K562 (cell line): ENCODE measurements around the gene HTRA3. TPM values are rescaled to one million over a fixed set of nuclear protein-coding genes. Genes with fewer than 3 reads are reported as not detected.

Experiments used
- ATAC-seq: fragments of 200-7000 bp; cut with Tn5 transposase; 3 replicates; pipeline ENCODE4 v1.9.1; 2020; ENCODE audit warnings: moderate library complexity
- BruUV-seq: library from RNA; stranded (reverse); fragments of 400-500 nt; replicated peaks from 2 replicates; lab custom pipeline; 2021; lab: Mats Ljungman, UMichigan
- CTCF ChIA-PET: fragments of 300-600 bp; formaldehyde crosslinking; extraction: SDS; loops from one replicate; lab custom pipeline; 2021; ENCODE audit warnings: low intra/inter-chr PET ratio; lab: Yijun Ruan, JAX
- POLR2A ChIA-PET: fragments of 300-600, 350-650 bp; sonication (Branson Sonifier 250); formaldehyde crosslinking; extraction: SDS; loops from one replicate; lab custom pipeline; 2021; ENCODE audit warnings: antibody characterized with exemption, inconsistent platforms; lab: Yijun Ruan, JAX
- DNase-seq, 4 experiments: peaks; one replicate each; pipeline versions ENCODE4 v3.0.0 to v3.0.0-alpha.2; 2011 to 2018; ENCODE audit warnings: low spot score in 3 of 4, mixed read lengths in 3 of 4; ENCODE audit errors: extremely low read depth in 1 of 4
- FAIRE-seq: peaks from 2 replicates; lab custom pipeline; 2011; peaks lifted over from hg19 to GRCh38; lab: Jason Lieb, UNC
- H2AFZ ChIP-seq: 2 replicates; pipeline ENCODE4 v1.6.0; 2011; ENCODE audit warnings: low read depth, low read length, control low read depth, inconsistent platforms
- H3K27ac ChIP-seq: fragments of 200-600 bp; 3 replicates; pipeline ENCODE4 v1.8.0; 2011; ENCODE audit warnings: low read depth, mild to moderate bottlenecking, control low read depth, inconsistent platforms, low read length, moderate library complexity, mixed read lengths; ENCODE audit errors: extremely low read depth
- H3K27me3 ChIP-seq, 2 experiments: fragments of 300-600 bp in 1 of 2; 2 replicates in 1 of 2; 3 replicates in 1 of 2; pipeline versions ENCODE4 v1.6.0 to v1.8.0; 2011; ENCODE audit warnings: inconsistent platforms in 2 of 2, low read length in 2 of 2, mild to moderate bottlenecking in 1 of 2, mixed read lengths in 1 of 2, moderate library complexity in 1 of 2; ENCODE audit not compliant: control insufficient read depth in 2 of 2, insufficient read depth in 2 of 2
- H3K36me3 ChIP-seq: fragments of 300-600 bp; 3 replicates; pipeline ENCODE4 v1.8.0; 2011; ENCODE audit warnings: mild to moderate bottlenecking, low read length, inconsistent platforms; ENCODE audit not compliant: control insufficient read depth, insufficient read depth
- H3K4me1 ChIP-seq, 2 experiments: fragments of 200-600 bp in 1 of 2; replicated peaks in 1 of 2; 2 replicates in 1 of 2; 3 replicates in 1 of 2; pipeline versions ENCODE4 v1.5.1 to v1.8.0; 2011; ENCODE audit warnings: inconsistent platforms in 2 of 2, low read length in 2 of 2, mild to moderate bottlenecking in 1 of 2, mixed read lengths in 1 of 2, moderate library complexity in 1 of 2; ENCODE audit not compliant: control insufficient read depth in 2 of 2, insufficient read depth in 2 of 2
- H3K4me2 ChIP-seq: 2 replicates; pipeline ENCODE4 v1.6.1; 2011; ENCODE audit warnings: low read length, control low read depth, inconsistent platforms, mixed read lengths; ENCODE audit not compliant: insufficient read depth
- H3K4me3 ChIP-seq: fragments of 200-600 bp; sonication (generic), shearing (Covaris generic); 2 replicates; pipeline ENCODE4 v1.5.1; 2016; ENCODE audit warnings: control low read depth, inconsistent platforms
- H3K79me2 ChIP-seq: fragments of 200-600 bp; 3 replicates; pipeline ENCODE4 v1.8.0; 2011; ENCODE audit warnings: low read length, inconsistent platforms; ENCODE audit not compliant: control insufficient read depth, insufficient read depth
- H3K9ac ChIP-seq, 2 experiments: 2 replicates each; pipeline versions ENCODE4 v1.6.0 to v1.6.1; 2011; ENCODE audit warnings: low read depth in 2 of 2, low read length in 2 of 2, control low read depth in 1 of 2, inconsistent platforms in 1 of 2, mild to moderate bottlenecking in 1 of 2, mixed read lengths in 1 of 2; ENCODE audit not compliant: insufficient read depth in 1 of 2
- H3K9me1 ChIP-seq: one replicate; pipeline ENCODE4 v1.6.0; 2011; ENCODE audit warnings: inconsistent platforms, mild to moderate bottlenecking, low read length, moderate library complexity; ENCODE audit not compliant: control insufficient read depth, insufficient read depth
- H3K9me3 ChIP-seq: replicated peaks from 2 replicates; pipeline ENCODE4 v1.5.1; 2011; ENCODE audit warnings: low read depth, low read length, inconsistent platforms; ENCODE audit not compliant: control insufficient read depth, insufficient read depth
- H4K20me1 ChIP-seq: replicated peaks from 2 replicates; pipeline ENCODE4 v1.6.1; 2011; ENCODE audit warnings: low read length, inconsistent platforms, mixed read lengths; ENCODE audit not compliant: control insufficient read depth, insufficient read depth
- TCF3 ChIP-seq: sonication (generic); formaldehyde crosslinking; IDR thresholded peaks from 2 replicates; pipeline ENCODE4 v1.4.0; 2020; ENCODE audit warnings: mild to moderate bottlenecking, missing genetic modification reagents
- TCFL5 ChIP-seq: fragments of 250-450 bp; sonication (Bioruptor Pico); conservative IDR thresholded peaks from 2 replicates; pipeline ENCODE4 v1.6.1; 2021; ENCODE audit warnings: mild to moderate bottlenecking, moderate library complexity, matching md5 sums
- WGBS: fragments of 100-300 bp; shearing (Covaris generic); methylation state at CpG from one replicate; pipeline ENCODE4 v1.1.6; 2016; ENCODE audit warnings: low coverage, mixed read lengths; ENCODE audit not compliant: insufficient coverage; ENCODE audit errors: missing lambda C conversion rate; 5-methylcytosine and 5-hydroxymethylcytosine counted together
- in situ Hi-C: fragments of 300-500 bp; cut with MboI; formaldehyde crosslinking; loops from 4 replicates; pipeline ENCODE4 v1.15.0; 2018; ENCODE audit warnings: inconsistent platforms, mixed read lengths
- intact Hi-C: fragments of 100-400 bp; cut with micrococcal nuclease; formaldehyde crosslinking; loops from 2 replicates; pipeline ENCODE4 v1.14.2; 2022
- polyA plus RNA-seq, 8 experiments: library from polyadenylated mRNA; depleted of rRNA in 4 of 8; stranded (reverse) in 5 of 8; unstranded in 3 of 8; fragments of >200 nt; fragmentation: Nextera tagmentation in 2 of 8; fragmentation: Illumina TruSeq in 1 of 8; extraction: Ambion mirVana in 2 of 8; extraction: Trizol in 1 of 8; gene quantifications; 2 replicates each; pipeline versions ENCODE4 v1.2.1 to v1.2.3, GENCODE V29; 2011 to 2014; ENCODE audit warnings: inconsistent platforms in 1 of 8, missing spikeins in 1 of 8
- total RNA-seq, 7 experiments: library from RNA; depleted of rRNA in 6 of 7; stranded (reverse); fragments of >200 nt in 6 of 7; fragmentation: Illumina TruSeq in 2 of 7; extraction: Trizol in 2 of 7; gene quantifications; 2 replicates each; pipeline versions ENCODE4 v1.2.1 to v1.2.3, GENCODE V29; 2011 to 2021; ENCODE audit warnings: low replicate concordance in 1 of 7
- TF ChIP-seq, protein P1 (sequence below): fragments of 450-650 bp; IDR thresholded peaks from 2 replicates; pipeline ENCODE4 v1.6.1; 2016

Gene HTRA3
- total and polyA plus RNA-seq, 9 of the 15 experiments (the other 6 are each of a cell fraction or from before 2014, with no cell fraction given), result 0.04 TPM; not detected in 8

DNA sequence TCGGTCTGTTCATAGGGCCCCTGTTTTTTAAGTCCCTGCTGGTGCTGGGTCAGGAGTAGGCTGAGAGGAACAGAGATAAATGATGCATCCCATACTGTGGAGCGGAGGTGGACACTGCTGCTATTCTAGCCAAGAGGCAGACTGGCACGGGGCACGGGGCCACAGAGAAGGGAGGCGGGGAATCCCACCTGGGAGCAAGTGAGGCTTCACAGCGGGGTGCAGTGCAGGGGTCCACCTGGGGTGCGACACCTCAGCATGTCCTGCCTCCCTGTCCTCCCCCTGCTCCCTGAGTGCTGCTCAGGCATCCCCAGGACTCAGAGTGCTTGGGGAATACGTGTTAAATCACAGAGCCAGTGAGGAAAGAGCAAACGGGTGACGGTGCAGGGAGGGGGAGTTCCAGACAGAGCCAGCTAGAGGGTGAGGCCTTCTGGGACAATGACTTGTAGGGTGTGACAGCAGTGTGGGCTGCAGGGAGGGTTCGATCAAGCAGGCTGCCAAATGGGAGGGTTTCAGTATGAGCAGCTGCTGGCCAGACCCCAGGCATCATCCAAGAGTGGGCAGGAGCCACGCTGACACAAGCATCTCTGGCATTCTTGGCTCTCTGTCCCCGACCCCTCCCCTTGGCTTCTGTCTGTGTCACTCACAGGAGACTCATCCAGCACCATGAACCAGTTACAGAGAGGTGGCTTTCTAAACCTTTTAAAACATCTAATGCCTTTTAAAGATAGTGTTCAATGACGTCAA lies 13.7 kb upstream of the HTRA3 start:
- WGBS, result 11% methylated on average over 13 of the region's 14 CpGs
- no peak for DNase-seq
- Histone ChIP-seq H2AFZ (no peak overlapping the region), H3K9me1 (no peaks in the 10 kb centered on the region), H3K9me3 (no peaks in the 10 kb centered on the region), H4K20me1 (no peaks in the 10 kb centered on the region; the same call in 1 of the 2 replicates), H3K27ac (no peak overlapping the region), H3K4me1 (peaks cover 7 to 29% of the 10 kb centered on the region in 2 experiments), H3K4me2 (no peak overlapping the region), H3K4me3 (no peak overlapping the region), H3K9ac (no peak overlapping the region; a peak in 1 of 4 replicates), H3K27me3 (peaks cover 0 to 25% of the 10 kb centered on the region in 2 experiments; a peak in 3 of 5 replicates), H3K79me2 (no peaks in the 10 kb centered on the region), H3K36me3 (no peaks in the 10 kb centered on the region)
- CTCF ChIA-PET, result no interaction called here
- in situ Hi-C loops, result no loop called here
- BruUV-seq, result no TSS peak
- POLR2A ChIA-PET, result interaction anchor here (0.7 kb wide), 1 partner anchor 17 kb away, joined by 3 read pairs; no protein-coding TSS in a partner anchor
- ATAC-seq, result no peak
- TF ChIP-seq TCF3 (CRISPR knock-in tag) (no peak), TCFL5 (no peak)
- TF ChIP-seq, protein P1, sequence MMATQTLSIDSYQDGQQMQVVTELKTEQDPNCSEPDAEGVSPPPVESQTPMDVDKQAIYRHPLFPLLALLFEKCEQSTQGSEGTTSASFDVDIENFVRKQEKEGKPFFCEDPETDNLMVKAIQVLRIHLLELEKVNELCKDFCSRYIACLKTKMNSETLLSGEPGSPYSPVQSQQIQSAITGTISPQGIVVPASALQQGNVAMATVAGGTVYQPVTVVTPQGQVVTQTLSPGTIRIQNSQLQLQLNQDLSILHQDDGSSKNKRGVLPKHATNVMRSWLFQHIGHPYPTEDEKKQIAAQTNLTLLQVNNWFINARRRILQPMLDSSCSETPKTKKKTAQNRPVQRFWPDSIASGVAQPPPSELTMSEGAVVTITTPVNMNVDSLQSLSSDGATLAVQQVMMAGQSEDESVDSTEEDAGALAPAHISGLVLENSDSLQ, result peak; percentile 57
- FAIRE-seq, result no peak
- intact Hi-C loops, result no loop called here
